HK-2 (cell line): ENCODE data around the gene ADI1.

Source experiments
- DNase-seq: peaks from one replicate; pipeline ENCODE4 v3.0.0-alpha.2; 2018; ENCODE audit not compliant: unreplicated experiment

ADI1 gene

GRCh38 chr2:3447789-3448317 lies 71.5 kb downstream of the ADI1 start:
- no peak for DNase-seq
